K562 (cell line): ENCODE measurements around the gene SIDT2. TPM values are rescaled to one million over a fixed set of nuclear protein-coding genes. Genes with fewer than 3 reads are reported as not detected.

Experiments
- CBFA2T3 ChIP-seq: fragments of 450-650 bp; IDR thresholded peaks from 2 replicates; pipeline ENCODE4 v1.6.1; 2017
- CREB1 ChIP-seq, 2 experiments: sonication (generic) in 1 of 2; formaldehyde crosslinking in 1 of 2; IDR thresholded peaks; 2 replicates each; pipeline versions ENCODE4 v1.6.1 to v1.8.0; 2012 to 2022; ENCODE audit warnings: inconsistent platforms in 1 of 2, mild to moderate bottlenecking in 1 of 2, missing genetic modification reagents in 1 of 2, moderate library complexity in 1 of 2
- CREB3 ChIP-seq: fragments of 450-650 bp; conservative IDR thresholded peaks from 2 replicates; pipeline ENCODE4 v1.6.1; 2016; ENCODE audit warnings: missing genetic modification characterization, low read depth, mild to moderate bottlenecking, missing compliant biosample characterization, moderate library complexity
- DNMT1 ChIP-seq: fragments of 450-650 bp; IDR thresholded peaks from 2 replicates; pipeline ENCODE4 v1.6.1; 2016; ENCODE audit warnings: antibody characterized with exemption, mild to moderate bottlenecking
- E2F8 ChIP-seq: fragments of 450-650 bp; IDR thresholded peaks from 2 replicates; pipeline ENCODE4 v1.7.1; 2018; ENCODE audit warnings: mild to moderate bottlenecking, low read depth; ENCODE audit not compliant: partially characterized antibody
- GATAD2B ChIP-seq: fragments of 450-650 bp; IDR thresholded peaks from 2 replicates; pipeline ENCODE4 v1.6.1; 2017; ENCODE audit warnings: mild to moderate bottlenecking, borderline replicate concordance
- GTF2E2 ChIP-seq: fragments of 200-800 bp; sonication (Bioruptor generic); IDR thresholded peaks from 2 replicates; pipeline ENCODE4 v1.6.1; 2016; ENCODE audit warnings: missing genetic modification characterization, missing compliant biosample characterization
- L3MBTL2 ChIP-seq: fragments of 450-650 bp; IDR thresholded peaks from 2 replicates; pipeline ENCODE4 v1.6.1; 2016; ENCODE audit warnings: mild to moderate bottlenecking, moderate library complexity
- MEIS2 ChIP-seq: fragments of 450-650 bp; IDR thresholded peaks from 2 replicates; pipeline ENCODE4 v1.6.1; 2014; ENCODE audit warnings: mild to moderate bottlenecking; ENCODE audit not compliant: partially characterized antibody
- NR0B1 ChIP-seq: fragments of 450-650 bp; IDR thresholded peaks from one replicate; pipeline ENCODE4 v1.6.1; 2018; ENCODE audit warnings: mild to moderate bottlenecking, moderate library complexity; ENCODE audit not compliant: partially characterized antibody
- PURB ChIP-seq: sonication (generic); formaldehyde crosslinking; IDR thresholded peaks from 2 replicates; pipeline ENCODE4 v1.9.0; 2021; ENCODE audit warnings: low read depth, mild to moderate bottlenecking, missing genetic modification reagents
- SUPT5H ChIP-seq: fragments of 450-650 bp; IDR thresholded peaks from 2 replicates; pipeline ENCODE4 v1.6.1; 2016
- TFAM ChIP-seq: fragments of 250-450 bp; sonication (Bioruptor Pico); conservative IDR thresholded peaks from 2 replicates; pipeline ENCODE4 v1.5.0; 2021; ENCODE audit warnings: mild to moderate bottlenecking, moderate library complexity
- TSHZ1 ChIP-seq: fragments of 250-450 bp; sonication (Bioruptor Pico); IDR thresholded peaks from 2 replicates; pipeline ENCODE4 v1.4.0; 2020; ENCODE audit warnings: mild to moderate bottlenecking, moderate library complexity
- ZKSCAN3 ChIP-seq: fragments of 250-450 bp; sonication (Bioruptor Pico); IDR thresholded peaks from 2 replicates; pipeline ENCODE4 v1.4.0; 2020
- ZNF354B ChIP-seq: fragments of 250-450 bp; sonication (Bioruptor Pico); IDR thresholded peaks from 2 replicates; pipeline ENCODE4 v1.4.0; 2020
- ZNF707 ChIP-seq: fragments of 250-450 bp; sonication (Bioruptor Pico); conservative IDR thresholded peaks from 2 replicates; pipeline ENCODE4 v1.8.0; 2022; ENCODE audit warnings: inconsistent platforms, mild to moderate bottlenecking, moderate library complexity
- polyA plus RNA-seq, 8 experiments: library from polyadenylated mRNA; depleted of rRNA in 4 of 8; stranded (reverse) in 5 of 8; unstranded in 3 of 8; fragments of >200 nt; fragmentation: Nextera tagmentation in 2 of 8; fragmentation: Illumina TruSeq in 1 of 8; extraction: Ambion mirVana in 2 of 8; extraction: Trizol in 1 of 8; gene quantifications; 2 replicates each; pipeline versions ENCODE4 v1.2.1 to v1.2.3, GENCODE V29; 2011 to 2014; ENCODE audit warnings: inconsistent platforms in 1 of 8, missing spikeins in 1 of 8
- total RNA-seq, 7 experiments: library from RNA; depleted of rRNA in 6 of 7; stranded (reverse); fragments of >200 nt in 6 of 7; fragmentation: Illumina TruSeq in 2 of 7; extraction: Trizol in 2 of 7; gene quantifications; 2 replicates each; pipeline versions ENCODE4 v1.2.1 to v1.2.3, GENCODE V29; 2011 to 2021; ENCODE audit warnings: low replicate concordance in 1 of 7
- TF ChIP-seq, protein P1 (sequence below): fragments of 250-450 bp; sonication (Bioruptor Pico); IDR thresholded peaks from 2 replicates; pipeline ENCODE4 v1.9.0; 2021; ENCODE audit warnings: mild to moderate bottlenecking, inconsistent platforms

The SIDT2 gene
- total and polyA plus RNA-seq, 9 of the 15 experiments (the other 6 are each of a cell fraction or from before 2014, with no cell fraction given) = 2.4 to 20.2 (median 6.5) TPM

GRCh38 chr11:117171404-117172061 is 7.0 kb upstream of the SIDT2 start (continued):
- TF ChIP-seq, protein P1, sequence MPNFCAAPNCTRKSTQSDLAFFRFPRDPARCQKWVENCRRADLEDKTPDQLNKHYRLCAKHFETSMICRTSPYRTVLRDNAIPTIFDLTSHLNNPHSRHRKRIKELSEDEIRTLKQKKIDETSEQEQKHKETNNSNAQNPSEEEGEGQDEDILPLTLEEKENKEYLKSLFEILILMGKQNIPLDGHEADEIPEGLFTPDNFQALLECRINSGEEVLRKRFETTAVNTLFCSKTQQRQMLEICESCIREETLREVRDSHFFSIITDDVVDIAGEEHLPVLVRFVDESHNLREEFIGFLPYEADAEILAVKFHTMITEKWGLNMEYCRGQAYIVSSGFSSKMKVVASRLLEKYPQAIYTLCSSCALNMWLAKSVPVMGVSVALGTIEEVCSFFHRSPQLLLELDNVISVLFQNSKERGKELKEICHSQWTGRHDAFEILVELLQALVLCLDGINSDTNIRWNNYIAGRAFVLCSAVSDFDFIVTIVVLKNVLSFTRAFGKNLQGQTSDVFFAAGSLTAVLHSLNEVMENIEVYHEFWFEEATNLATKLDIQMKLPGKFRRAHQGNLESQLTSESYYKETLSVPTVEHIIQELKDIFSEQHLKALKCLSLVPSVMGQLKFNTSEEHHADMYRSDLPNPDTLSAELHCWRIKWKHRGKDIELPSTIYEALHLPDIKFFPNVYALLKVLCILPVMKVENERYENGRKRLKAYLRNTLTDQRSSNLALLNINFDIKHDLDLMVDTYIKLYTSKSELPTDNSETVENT (CRISPR knock-in tag) = no peak
- TF ChIP-seq PURB (CRISPR knock-in tag) (no peak), TSHZ1 (CRISPR knock-in tag) (no peak), TFAM (CRISPR knock-in tag) (no peak), ZNF707 (CRISPR knock-in tag) (no peak), GATAD2B (no peak), GTF2E2 (tag) (no peak), CREB1 (IDR thresholded peaks at IDR 0.05) (no peak), CREB1 (CRISPR knock-in tag; IDR thresholded peaks at IDR 0.05) (no peak), ZKSCAN3 (CRISPR knock-in tag) (no peak), DNMT1 (no peak), MEIS2 (peak; percentile 36), L3MBTL2 (peak; percentile 14; the same call in 1 of the 2 replicates), ZNF354B (CRISPR knock-in tag) (no peak), NR0B1 (no peak), CREB3 (no peak), E2F8 (peak; percentile 52), CBFA2T3 (peak; percentile 86), SUPT5H (peak; percentile 64)
